Measurements from ENCODE around the gene ABCF2. TPM values are rescaled to one million over a fixed set of nuclear protein-coding genes. Genes with fewer than 3 reads are reported as not detected.

ABCF2 gene
- total RNA-seq, 1 experiment from 2014 or later, result 45.8 TPM

DNA sequence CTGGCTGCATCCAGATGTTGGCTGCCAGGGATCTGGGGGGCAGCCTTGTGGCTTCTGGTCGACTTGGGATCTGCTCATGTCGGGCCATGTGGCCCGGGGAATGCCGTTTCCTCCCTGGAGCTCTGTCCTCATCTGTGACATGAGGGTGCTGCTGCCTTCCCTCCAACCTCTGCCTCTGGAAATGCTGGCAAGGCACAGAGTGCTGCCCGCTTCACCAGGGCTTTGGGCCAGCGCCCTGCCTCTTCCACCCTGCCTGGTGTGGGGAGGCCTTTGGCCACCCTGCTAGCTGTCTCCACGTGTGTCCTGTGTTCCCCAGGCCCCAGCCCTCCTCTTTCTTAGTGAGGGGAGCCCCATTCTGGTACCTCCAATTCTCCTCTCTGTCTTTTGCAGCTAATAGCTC lies 27.3 kb upstream of the ABCF2 start:
- ChIA-PET POLR2A (ENCODE audit: unreplicated experiment) (no interaction called here), CTCF (no interaction called here)
- BruUV-seq (replicated peaks), result no TSS peak
- H3K4me3 ChIP-seq, result no peak overlapping the region
- no peak for TF ChIP-seq EZH2 (IDR thresholded peaks at IDR 0.05; ENCODE audit: low read depth)
- TF ChIP-seq, protein P1, sequence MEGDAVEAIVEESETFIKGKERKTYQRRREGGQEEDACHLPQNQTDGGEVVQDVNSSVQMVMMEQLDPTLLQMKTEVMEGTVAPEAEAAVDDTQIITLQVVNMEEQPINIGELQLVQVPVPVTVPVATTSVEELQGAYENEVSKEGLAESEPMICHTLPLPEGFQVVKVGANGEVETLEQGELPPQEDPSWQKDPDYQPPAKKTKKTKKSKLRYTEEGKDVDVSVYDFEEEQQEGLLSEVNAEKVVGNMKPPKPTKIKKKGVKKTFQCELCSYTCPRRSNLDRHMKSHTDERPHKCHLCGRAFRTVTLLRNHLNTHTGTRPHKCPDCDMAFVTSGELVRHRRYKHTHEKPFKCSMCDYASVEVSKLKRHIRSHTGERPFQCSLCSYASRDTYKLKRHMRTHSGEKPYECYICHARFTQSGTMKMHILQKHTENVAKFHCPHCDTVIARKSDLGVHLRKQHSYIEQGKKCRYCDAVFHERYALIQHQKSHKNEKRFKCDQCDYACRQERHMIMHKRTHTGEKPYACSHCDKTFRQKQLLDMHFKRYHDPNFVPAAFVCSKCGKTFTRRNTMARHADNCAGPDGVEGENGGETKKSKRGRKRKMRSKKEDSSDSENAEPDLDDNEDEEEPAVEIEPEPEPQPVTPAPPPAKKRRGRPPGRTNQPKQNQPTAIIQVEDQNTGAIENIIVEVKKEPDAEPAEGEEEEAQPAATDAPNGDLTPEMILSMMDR (conservative IDR thresholded peaks at IDR 0.05), result no peak
- H3K36me3 ChIP-seq (ENCODE audit: low read depth), result no peaks in the 10 kb centered on the region
- no peaks in the 10 kb centered on the region for H3K9me2 ChIP-seq (ENCODE audit: insufficient read depth)
- no peak overlapping the region for H3K27ac ChIP-seq
- H3K79me2 ChIP-seq (ENCODE audit: low read depth), result no peaks in the 10 kb centered on the region
- H3K9me3 ChIP-seq (ENCODE audit: insufficient read depth, low read depth), result no peaks in the 10 kb centered on the region
- intact Hi-C loops (cut with micrococcal nuclease; ENCODE audit: unreplicated experiment), result no loop called here
- H3K4me2 ChIP-seq, result no peak overlapping the region
- H4K20me1 ChIP-seq (ENCODE audit: insufficient read depth), result 0 out of 2 replicates have a peak, but pooled peaks cover 3% of the 10 kb centered on the region
- H3F3A ChIP-seq (ENCODE audit: insufficient read depth, low read depth), result no peaks in the 10 kb centered on the region; the same call in 1 of the 2 replicates
- peaks cover 90% of the 10 kb centered on the region for H3K27me3 ChIP-seq (ENCODE audit: insufficient read depth, low read depth)
- DNase-seq, result no peak
- H2AFZ ChIP-seq, result no peak overlapping the region
- no peaks in the 10 kb centered on the region for H3K4me1 ChIP-seq (replicated peaks; ENCODE audit: insufficient read depth)

DNA sequence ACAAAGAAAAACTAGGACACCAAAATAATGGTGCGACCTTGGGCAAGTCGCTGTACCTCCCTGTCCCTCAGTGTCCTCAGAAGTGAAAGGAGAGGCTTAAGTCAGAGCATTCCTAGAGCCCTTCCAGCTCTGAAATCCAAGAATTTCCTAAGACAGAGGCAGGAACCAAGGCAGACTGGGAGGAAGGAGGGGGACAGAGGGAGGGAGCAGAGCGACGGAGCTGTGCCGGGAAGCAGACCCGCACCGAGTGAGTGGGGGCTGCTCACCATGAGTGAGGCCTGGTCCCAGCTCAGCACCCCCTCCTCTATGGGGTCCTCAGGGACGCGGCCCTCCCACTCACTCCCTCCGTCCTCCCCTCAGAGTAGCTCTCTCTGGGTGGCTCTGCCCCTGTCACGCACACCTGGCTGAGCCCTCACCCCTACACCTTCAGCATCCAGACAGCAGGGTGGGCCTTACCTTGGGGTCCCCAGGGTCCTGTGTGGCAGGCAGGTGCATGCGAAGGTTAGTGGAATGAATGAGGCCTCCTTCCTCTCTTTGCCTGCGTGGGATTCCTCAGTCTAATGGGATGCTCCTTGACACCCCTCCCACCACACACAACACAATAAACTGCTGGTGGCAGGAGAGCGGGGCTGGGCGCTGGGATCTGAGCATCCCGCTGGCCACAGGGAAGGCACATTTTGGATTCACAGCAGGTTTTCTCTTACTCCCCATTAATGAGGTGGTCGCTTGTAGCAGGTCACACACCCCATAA lies 26.1 kb upstream of the ABCF2 start:
- intact Hi-C loops (cut with micrococcal nuclease; ENCODE audit: unreplicated experiment), result no loop called here
- Histone ChIP-seq H3K27me3 (ENCODE audit: insufficient read depth, low read depth) (peaks cover 82% of the 10 kb centered on the region), H3K4me3 (no peak overlapping the region), H3K4me1 (replicated peaks; ENCODE audit: insufficient read depth) (no peaks in the 10 kb centered on the region; the same call in 1 of the 2 replicates), H3K9me2 (ENCODE audit: insufficient read depth) (no peaks in the 10 kb centered on the region), H3K36me3 (ENCODE audit: low read depth) (no peaks in the 10 kb centered on the region), H3K27ac (no peak overlapping the region), H3K4me2 (no peak overlapping the region), H2AFZ (no peak overlapping the region), H4K20me1 (ENCODE audit: insufficient read depth) (0 out of 2 replicates have a peak, but pooled peaks cover 3% of the 10 kb centered on the region), H3F3A (ENCODE audit: insufficient read depth, low read depth) (no peaks in the 10 kb centered on the region; the same call in 1 of the 2 replicates), H3K79me2 (ENCODE audit: low read depth) (no peaks in the 10 kb centered on the region), H3K9me3 (ENCODE audit: insufficient read depth, low read depth) (no peaks in the 10 kb centered on the region)
- ChIA-PET CTCF (no interaction called here), POLR2A (ENCODE audit: unreplicated experiment) (no interaction called here)
- TF ChIP-seq, protein P1 (conservative IDR thresholded peaks at IDR 0.05), result no peak
- no peak for TF ChIP-seq EZH2 (IDR thresholded peaks at IDR 0.05; ENCODE audit: low read depth)
- BruUV-seq (replicated peaks), result no TSS peak
- no peak for DNase-seq

DNA sequence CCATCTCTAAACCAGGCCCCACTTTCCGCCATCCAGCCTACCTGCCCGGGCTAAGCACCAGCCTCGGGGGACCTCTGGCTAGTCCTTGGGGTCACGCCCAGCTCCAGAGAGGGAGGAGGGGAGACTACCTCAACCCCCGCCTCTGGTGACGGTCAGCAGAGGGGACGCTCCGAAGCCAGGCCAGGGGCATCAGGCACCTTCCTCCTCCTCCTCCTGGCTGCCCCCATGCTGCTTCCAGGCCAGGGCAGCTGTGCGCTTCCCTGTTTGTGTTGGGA lies 25.5 kb upstream of the ABCF2 start:
- Histone ChIP-seq H3K27me3 (ENCODE audit: insufficient read depth, low read depth) (peaks cover 82% of the 10 kb centered on the region), H2AFZ (no peak overlapping the region), H3K36me3 (ENCODE audit: low read depth) (no peaks in the 10 kb centered on the region), H3K4me3 (no peak overlapping the region), H3K79me2 (ENCODE audit: low read depth) (no peaks in the 10 kb centered on the region), H3K9me3 (ENCODE audit: insufficient read depth, low read depth) (no peaks in the 10 kb centered on the region), H4K20me1 (ENCODE audit: insufficient read depth) (0 out of 2 replicates have a peak, but pooled peaks cover 3% of the 10 kb centered on the region), H3F3A (ENCODE audit: insufficient read depth, low read depth) (no peaks in the 10 kb centered on the region; the same call in 1 of the 2 replicates), H3K9me2 (ENCODE audit: insufficient read depth) (no peaks in the 10 kb centered on the region), H3K4me1 (replicated peaks; ENCODE audit: insufficient read depth) (no peaks in the 10 kb centered on the region; the same call in 1 of the 2 replicates), H3K4me2 (no peak overlapping the region), H3K27ac (no peak overlapping the region)
- intact Hi-C loops (cut with micrococcal nuclease; ENCODE audit: unreplicated experiment), result no loop called here
- ChIA-PET CTCF (no interaction called here), POLR2A (ENCODE audit: unreplicated experiment) (no interaction called here)
- no TSS peak for BruUV-seq (replicated peaks)
- TF ChIP-seq, protein P1 (conservative IDR thresholded peaks at IDR 0.05), result no peak
- no peak for TF ChIP-seq EZH2 (IDR thresholded peaks at IDR 0.05; ENCODE audit: low read depth)
- DNase-seq, result no peak
